Mesendoderm (in vitro differentiated cells): Measurements from ENCODE around the gene MAGEB4.

Experiments
- DNase-seq: peaks from one replicate; pipeline ENCODE4 v3.0.0; 2013
- H2AK5ac ChIP-seq: 2 replicates; pipeline ENCODE4 v1.6.1; 2013; ENCODE audit warnings: low read length, inconsistent platforms
- H2BK120ac ChIP-seq: 2 replicates; pipeline ENCODE4 v1.6.1; 2013; ENCODE audit warnings: low read depth, mild to moderate bottlenecking, low read length, moderate library complexity, mixed read lengths
- H2BK15ac ChIP-seq: replicated peaks from 2 replicates; pipeline ENCODE4 v1.6.1; 2013; ENCODE audit warnings: low read depth, mild to moderate bottlenecking, moderate library complexity
- H2BK5ac ChIP-seq: 2 replicates; pipeline ENCODE4 v1.6.1; 2013; ENCODE audit warnings: low read length, inconsistent platforms
- H3K18ac ChIP-seq: 2 replicates; pipeline ENCODE4 v1.6.1; 2013; ENCODE audit warnings: mild to moderate bottlenecking, low read length, mixed read lengths
- H3K23ac ChIP-seq: one replicate; pipeline ENCODE4 v1.6.1; 2013; ENCODE audit warnings: low read length
- H3K27ac ChIP-seq: 2 replicates; pipeline ENCODE4 v1.5.1; 2013; ENCODE audit warnings: low read depth, mild to moderate bottlenecking, inconsistent platforms, low read length, moderate library complexity
- H3K27me3 ChIP-seq: 2 replicates; pipeline ENCODE4 v1.6.1; 2013; ENCODE audit warnings: low read length, control low read depth, mild to moderate bottlenecking, inconsistent platforms; ENCODE audit not compliant: insufficient read depth, poor library complexity
- H3K36me3 ChIP-seq: 2 replicates; pipeline ENCODE4 v1.6.1; 2013; ENCODE audit warnings: low read length, inconsistent platforms; ENCODE audit not compliant: control insufficient read depth, insufficient read depth
- H3K4ac ChIP-seq: one replicate; pipeline ENCODE4 v1.6.1; 2013; ENCODE audit warnings: low read depth, mild to moderate bottlenecking, low read length, moderate library complexity
- H3K4me1 ChIP-seq: 2 replicates; pipeline ENCODE4 v1.6.1; 2013; ENCODE audit warnings: low read depth, low read length, inconsistent platforms; ENCODE audit not compliant: control insufficient read depth
- H3K4me2 ChIP-seq: 2 replicates; pipeline ENCODE4 v1.6.1; 2013; ENCODE audit warnings: low read length
- H3K4me3 ChIP-seq: 2 replicates; pipeline ENCODE4 v1.5.1; 2013; ENCODE audit warnings: mild to moderate bottlenecking, low read length
- H3K56ac ChIP-seq: one replicate; pipeline ENCODE4 v1.6.1; 2013; ENCODE audit warnings: low read length
- H3K79me1 ChIP-seq: 2 replicates; pipeline ENCODE4 v1.6.1; 2013; ENCODE audit warnings: low read length, inconsistent platforms
- H3K79me2 ChIP-seq: 2 replicates; pipeline ENCODE4 v1.6.1; 2013; ENCODE audit warnings: mild to moderate bottlenecking, low read length; ENCODE audit not compliant: control insufficient read depth, insufficient read depth
- H3K9ac ChIP-seq: 2 replicates; pipeline ENCODE4 v1.6.1; 2013; ENCODE audit warnings: low read length, inconsistent platforms
- H4K5ac ChIP-seq: one replicate; pipeline ENCODE4 v1.6.1; 2013; ENCODE audit warnings: low read length
- H4K8ac ChIP-seq: one replicate; pipeline ENCODE4 v1.6.1; 2013; ENCODE audit warnings: low read depth, mild to moderate bottlenecking, control low read depth, low read length, moderate library complexity
- WGBS: extraction: QIAGEN DNeasy Blood & Tissue Kit; methylation state at CpG from one replicate; pipeline ENCODE4 v1.1.7; 2013; ENCODE audit warnings: low lambda C conversion rate, missing lambda C conversion rate; ENCODE audit not compliant: insufficient coverage; ENCODE audit errors: extremely low coverage; 5-methylcytosine and 5-hydroxymethylcytosine counted together

MAGEB4 gene

DNA sequence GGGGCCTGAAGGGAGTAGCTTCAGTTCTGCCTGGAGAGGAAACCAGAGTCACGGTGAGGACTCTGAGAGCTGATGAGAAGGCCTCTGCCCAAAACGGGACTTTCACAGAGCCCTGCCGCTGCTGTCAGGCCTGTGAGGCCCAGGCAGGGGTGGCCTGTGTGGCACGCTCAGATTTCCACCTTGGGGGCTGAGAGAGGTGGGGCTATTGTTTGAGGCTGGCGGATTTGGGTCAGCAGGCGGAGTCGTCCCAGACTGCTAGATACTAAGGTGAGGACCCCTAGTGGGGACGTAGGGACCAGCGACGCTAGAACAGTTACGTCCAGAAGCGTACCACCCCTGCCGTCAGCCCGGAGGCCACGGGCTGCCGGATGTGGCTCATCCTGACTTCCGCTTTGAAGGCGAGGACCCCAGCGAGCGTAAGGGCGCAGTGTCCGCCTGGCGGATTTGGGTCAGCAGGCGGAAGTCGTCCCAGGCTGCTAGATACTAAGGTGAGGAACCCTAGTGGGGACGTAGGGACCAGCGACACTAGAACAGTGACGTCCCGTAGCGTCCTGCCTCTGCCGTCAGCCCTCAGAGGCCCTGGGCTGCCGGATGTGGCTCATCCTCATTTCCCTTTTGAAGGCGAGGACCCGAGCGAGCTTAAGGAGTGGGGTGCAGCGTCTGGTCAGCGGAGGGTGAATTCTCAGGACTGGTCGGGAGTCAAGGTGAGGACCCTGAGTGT is 5.1 kb downstream of the MAGEB4 start, which contains the start of gene MAGEB1:
MAGEB1 (plus strand) TSS at position 378 of the 721 bp plus-strand sequence. CDS start 3,348 bp downstream, outside the sequence.
- H3K23ac ChIP-seq, result no peak within 1 kb of the TSS
- no peak within 1 kb of the TSS for H2BK5ac ChIP-seq
- no peak within 1 kb of the TSS for H4K5ac ChIP-seq
- WGBS, result no CpG with 5 or more reads among the region's 38 CpGs
- peak within 1 kb of the TSS; percentile 71 for H3K4ac ChIP-seq
- H3K18ac ChIP-seq, result peak within 1 kb of the TSS; percentile 47
- H3K9ac ChIP-seq, result peak within 1 kb of the TSS; percentile 24
- no peaks in the 10 kb centered on the region for H3K4me1 ChIP-seq
- no peak within 1 kb of the TSS for H2AK5ac ChIP-seq
- no peak within 1 kb of the TSS for H2BK120ac ChIP-seq
- no peaks in the 10 kb centered on the region for H3K79me1 ChIP-seq
- no peak within 1 kb of the TSS for H3K4me2 ChIP-seq
- no peak within 1 kb of the TSS for H4K8ac ChIP-seq
- H3K36me3 ChIP-seq, result no peaks in the 10 kb centered on the region
- DNase-seq, result peak; percentile 84
- H3K27me3 ChIP-seq, result no peaks in the 10 kb centered on the region
- H3K27ac ChIP-seq, result no peak within 1 kb of the TSS
- peak within 1 kb of the TSS; percentile 6 for H2BK15ac ChIP-seq
- no peaks in the 10 kb centered on the region for H3K79me2 ChIP-seq
- H3K56ac ChIP-seq, result peak within 1 kb of the TSS; percentile 49
- H3K4me3 ChIP-seq, result no peak within 1 kb of the TSS

DNA sequence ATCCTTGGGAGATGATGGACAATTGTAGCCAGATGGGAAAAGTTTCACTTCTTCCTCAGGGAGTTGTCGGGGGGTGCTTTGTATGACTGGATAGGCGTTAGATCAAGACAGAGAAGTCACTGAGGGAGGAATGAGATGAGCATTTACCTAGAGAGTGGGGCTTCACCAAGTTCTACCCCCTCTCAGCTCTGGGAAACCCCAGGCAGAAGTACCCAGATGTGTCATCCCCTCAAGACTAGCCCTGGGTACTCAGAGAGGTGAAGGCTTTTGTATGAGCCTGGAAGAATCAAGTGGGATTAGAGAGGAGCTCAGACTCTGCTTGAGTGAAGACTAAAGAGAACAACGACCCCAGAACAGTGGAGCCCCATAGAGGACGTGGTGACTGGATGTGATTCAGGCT is 7.1 kb downstream of the MAGEB4 start:
- Histone ChIP-seq H3K27me3 (no peaks in the 10 kb centered on the region), H4K8ac (no peak overlapping the region), H3K4me1 (no peaks in the 10 kb centered on the region), H2BK5ac (no peak overlapping the region), H3K27ac (no peak overlapping the region), H3K79me2 (no peaks in the 10 kb centered on the region), H2BK15ac (no peak overlapping the region), H3K18ac (no peak overlapping the region), H3K9ac (no peak overlapping the region), H3K56ac (no peak overlapping the region), H3K4me3 (no peak overlapping the region), H2BK120ac (no peak overlapping the region), H3K23ac (no peak overlapping the region), H4K5ac (no peak overlapping the region), H3K4me2 (no peak overlapping the region), H3K79me1 (no peaks in the 10 kb centered on the region), H2AK5ac (no peak overlapping the region), H3K4ac (no peak overlapping the region), H3K36me3 (no peaks in the 10 kb centered on the region)
- no CpG with 5 or more reads among the region's 4 CpGs for WGBS
- no peak for DNase-seq

DNA sequence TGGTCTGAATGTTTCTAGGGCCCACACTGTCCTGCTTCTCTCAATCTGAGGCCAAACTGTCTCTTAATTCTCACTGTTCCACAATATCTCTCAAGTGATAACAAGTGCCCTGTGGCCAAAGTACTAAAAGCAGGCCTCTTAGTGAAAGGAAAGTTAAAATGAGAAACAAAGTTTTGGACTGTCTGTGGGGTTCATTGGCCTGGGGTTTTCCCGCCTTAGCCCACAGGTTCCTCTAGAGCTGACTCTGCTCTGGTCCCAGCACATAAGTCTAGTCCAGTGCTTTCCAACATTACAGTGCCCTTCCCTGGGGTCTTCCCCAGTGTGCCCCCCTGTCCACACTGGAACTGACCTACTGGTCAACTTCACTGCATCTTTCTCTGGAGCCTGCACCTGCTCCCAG is 11.5 kb downstream of the MAGEB4 start:
- Histone ChIP-seq H2BK120ac (no peak overlapping the region), H2AK5ac (no peak overlapping the region), H2BK15ac (no peak overlapping the region), H3K18ac (no peak overlapping the region), H3K36me3 (no peaks in the 10 kb centered on the region), H3K9ac (no peak overlapping the region), H3K23ac (no peak overlapping the region), H3K79me2 (no peaks in the 10 kb centered on the region), H2BK5ac (no peak overlapping the region), H4K8ac (no peak overlapping the region), H3K79me1 (no peaks in the 10 kb centered on the region), H3K56ac (no peak overlapping the region), H3K4ac (no peak overlapping the region), H3K4me2 (no peak overlapping the region), H3K4me1 (no peaks in the 10 kb centered on the region), H3K4me3 (no peak overlapping the region), H4K5ac (no peak overlapping the region), H3K27me3 (no peaks in the 10 kb centered on the region), H3K27ac (no peak overlapping the region)
- WGBS, result no CpG with 5 or more reads among the region's 1 CpG
- no peak for DNase-seq

DNA sequence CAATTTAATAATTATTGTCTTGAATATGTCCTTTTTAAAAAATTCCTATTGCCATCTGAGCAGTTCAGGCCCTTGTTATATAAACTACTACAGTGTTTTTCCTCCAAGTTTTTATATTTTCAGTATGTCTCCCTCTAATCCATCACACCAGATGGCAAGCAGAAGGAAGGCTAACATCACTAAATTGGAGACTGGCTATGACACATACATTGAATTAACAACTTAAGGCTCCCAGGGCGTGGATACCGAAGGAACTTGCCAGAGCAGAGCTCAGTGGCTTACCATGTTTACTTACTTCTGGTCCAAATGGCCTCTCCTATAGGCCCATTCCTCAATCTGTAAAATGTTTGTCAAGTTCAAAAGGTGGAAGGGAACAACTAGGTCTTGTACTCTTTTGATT is 18.1 kb downstream of the MAGEB4 start:
- H3K4me3 ChIP-seq, result no peak overlapping the region
- whole genome bisulfite sequencing, result no CpG with 5 or more reads among the region's 2 CpGs
- H3K4me1 ChIP-seq, result no peaks in the 10 kb centered on the region
- H3K18ac ChIP-seq, result no peak overlapping the region
- H3K4ac ChIP-seq, result no peak overlapping the region
- H3K4me2 ChIP-seq, result no peak overlapping the region
- H3K56ac ChIP-seq, result no peak overlapping the region
- H3K27me3 ChIP-seq, result no peaks in the 10 kb centered on the region
- no peak overlapping the region for H2BK5ac ChIP-seq
- H2BK15ac ChIP-seq, result no peak overlapping the region
- no peak overlapping the region for H2AK5ac ChIP-seq
- H2BK120ac ChIP-seq, result no peak overlapping the region
- no peak overlapping the region for H3K27ac ChIP-seq
- H3K23ac ChIP-seq, result no peak overlapping the region
- no peaks in the 10 kb centered on the region for H3K36me3 ChIP-seq
- H4K8ac ChIP-seq, result no peak overlapping the region
- no peak overlapping the region for H4K5ac ChIP-seq
- H3K79me1 ChIP-seq, result no peaks in the 10 kb centered on the region
- DNase-seq, result no peak
- H3K79me2 ChIP-seq, result no peaks in the 10 kb centered on the region
- H3K9ac ChIP-seq, result no peak overlapping the region

DNA sequence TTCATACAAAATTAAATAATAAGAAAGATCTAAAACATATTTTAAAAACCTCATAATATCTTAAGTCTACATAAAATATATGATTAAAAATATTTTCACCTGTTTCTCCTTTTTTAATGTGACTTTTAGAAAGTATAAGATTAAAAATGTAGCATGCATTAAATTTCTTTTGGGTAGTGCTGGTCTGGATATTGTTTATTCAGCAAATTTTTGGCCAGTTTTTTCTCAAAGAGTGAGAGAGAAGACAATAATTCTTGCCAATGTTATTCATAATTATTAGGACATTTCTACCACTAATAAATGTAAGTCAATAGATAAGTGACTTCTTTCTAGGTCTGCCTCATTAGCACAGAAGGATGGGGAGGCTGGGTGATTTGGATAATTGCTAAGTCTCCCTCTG is 19.2 kb downstream of the MAGEB4 start:
- no peak overlapping the region for H3K9ac ChIP-seq
- no peak overlapping the region for H2BK5ac ChIP-seq
- H2BK120ac ChIP-seq, result no peak overlapping the region
- no peaks in the 10 kb centered on the region for H3K79me2 ChIP-seq
- no peak overlapping the region for H3K4ac ChIP-seq
- no peak for DNase-seq
- H3K18ac ChIP-seq, result no peak overlapping the region
- no peaks in the 10 kb centered on the region for H3K27me3 ChIP-seq
- no peak overlapping the region for H3K27ac ChIP-seq
- H3K36me3 ChIP-seq, result no peaks in the 10 kb centered on the region
- no peak overlapping the region for H3K56ac ChIP-seq
- no peak overlapping the region for H3K23ac ChIP-seq
- H2BK15ac ChIP-seq, result no peak overlapping the region
- no peaks in the 10 kb centered on the region for H3K79me1 ChIP-seq
- H4K5ac ChIP-seq, result no peak overlapping the region
- no peak overlapping the region for H3K4me2 ChIP-seq
- H3K4me1 ChIP-seq, result no peaks in the 10 kb centered on the region
- H2AK5ac ChIP-seq, result no peak overlapping the region
- no peak overlapping the region for H3K4me3 ChIP-seq
- no peak overlapping the region for H4K8ac ChIP-seq

DNA sequence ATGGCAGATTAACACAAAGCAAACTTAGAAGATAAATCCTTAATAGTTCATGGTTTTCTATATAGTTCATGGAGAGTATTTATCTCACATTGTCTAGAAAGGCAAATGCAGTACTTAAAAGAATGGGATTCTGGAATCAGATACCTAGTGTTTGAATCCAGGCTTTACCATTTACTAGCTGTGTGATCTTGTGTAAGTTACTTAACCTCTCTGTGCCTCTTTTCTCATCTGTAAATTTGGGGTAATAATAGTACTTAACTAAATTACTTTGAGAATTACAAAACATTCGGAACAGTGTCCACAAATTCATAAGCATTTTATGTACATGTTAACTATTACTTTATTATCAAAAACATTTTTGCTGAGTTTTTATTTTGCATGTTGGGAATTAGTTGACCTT is 21.0 kb downstream of the MAGEB4 start:
- no CpG with 5 or more reads among the region's 1 CpG for WGBS
- no peak overlapping the region for H2BK5ac ChIP-seq

More for the DNA sequence above, 21.0 kb downstream of the MAGEB4 start:
- no peaks in the 10 kb centered on the region for H3K27me3 ChIP-seq
- no peak overlapping the region for H3K27ac ChIP-seq
- no peak overlapping the region for H3K9ac ChIP-seq
- no peak overlapping the region for H3K4ac ChIP-seq
- H3K79me2 ChIP-seq, result no peaks in the 10 kb centered on the region
- no peak overlapping the region for H4K8ac ChIP-seq
- no peak overlapping the region for H4K5ac ChIP-seq
- DNase-seq, result no peak
- H3K23ac ChIP-seq, result no peak overlapping the region
- H3K18ac ChIP-seq, result no peak overlapping the region
- no peak overlapping the region for H2BK15ac ChIP-seq
- no peak overlapping the region for H2AK5ac ChIP-seq
- H3K79me1 ChIP-seq, result no peaks in the 10 kb centered on the region
- H3K4me1 ChIP-seq, result no peaks in the 10 kb centered on the region
- no peak overlapping the region for H2BK120ac ChIP-seq
- no peak overlapping the region for H3K4me3 ChIP-seq
- no peak overlapping the region for H3K4me2 ChIP-seq
- no peak overlapping the region for H3K56ac ChIP-seq
- no peaks in the 10 kb centered on the region for H3K36me3 ChIP-seq
